Fibroblast of peridontal ligament (primary cell): ENCODE results near the gene FTCD.
"Not testable (repeated sequence)": the region's sequence is repeated elsewhere in the genome, so short reads cannot be mapped to it uniquely, and the experiment has no call there.

Experiments
- DNase-seq: peaks from one replicate; pipeline ENCODE4 v3.0.0-alpha.2; 2010; ENCODE audit errors: extremely low read depth

Gene FTCD

GRCh38 chr21:46171996-46172862, 16.9 kb upstream of the FTCD start:
- no peak for DNase-seq

- peak; percentile 52 for DNase-seq
These were observed 16.2 kb upstream of the FTCD start for GRCh38 chr21:46171585-46171984.

- not testable (repeated sequence) for DNase-seq
These were observed 15.2 kb upstream of the FTCD start for GRCh38 chr21:46170436-46171193.

- no peak for DNase-seq
These were observed 13.4 kb upstream of the FTCD start for GRCh38 chr21:46168659-46169386.

- no peak for DNase-seq
These were observed 12.9 kb upstream of the FTCD start for GRCh38 chr21:46168238-46168637.

- no peak for DNase-seq
These were observed 9.7 kb upstream of the FTCD start for GRCh38 chr21:46165098-46165497.

GRCh38 chr21:46163380-46163779, 8.0 kb upstream of the FTCD start:
- DNase-seq, result peak; percentile 61

- DNase-seq, result no peak
These were observed 6.5 kb upstream of the FTCD start for GRCh38 chr21:46161633-46162592.

- DNase-seq, result no peak
These were observed 5.7 kb upstream of the FTCD start for GRCh38 chr21:46160907-46161632.

GRCh38 chr21:46160657-46160906, 5.2 kb upstream of the FTCD start:
- no peak for DNase-seq

- DNase-seq, result no peak
These were observed 4.7 kb upstream of the FTCD start for GRCh38 chr21:46159841-46160656.

- no peak for DNase-seq
These were observed 4.0 kb upstream of the FTCD start for GRCh38 chr21:46159390-46159789.

GRCh38 chr21:46158666-46159300, 3.4 kb upstream of the FTCD start:
- DNase-seq, result no peak

- DNase-seq, result no peak
These were observed 2.6 kb upstream of the FTCD start for GRCh38 chr21:46157987-46158451.

- no peak for DNase-seq
These were observed 2.1 kb upstream of the FTCD start for GRCh38 chr21:46157396-46157986.

- DNase-seq, result no peak
These were observed 1.3 kb upstream of the FTCD start for GRCh38 chr21:46156678-46157077.

GRCh38 chr21:46156378-46156645, 933 bp upstream of the FTCD start:
- DNase-seq, result no peak

GRCh38 chr21:46154955-46155513, 345 bp downstream of the FTCD start:
- no peak for DNase-seq
